Stimulated activated memory B cell treated with anti-CD40 and anti-IgM and Interleukin-4, amounts not matched to agents 10 μg/mL and 1 μg/mL and 100 μg/mL, for 72 hours (primary cell): ENCODE data around the gene TMEM179.

ENCODE experiments used
- ATAC-seq: fragments of 150-1000 bp; cut with Tn5 transposase; 2 replicates; pipeline ENCODE4 v1.10.0; 2021
- H3K27ac Mint-ChIP-seq: one replicate; pipeline ENCODE4 v1.8.0; 2022; ENCODE audit warnings: mild to moderate bottlenecking, mixed read lengths
- H3K27me3 Mint-ChIP-seq: one replicate; pipeline ENCODE4 v1.8.0; 2022; ENCODE audit warnings: mixed read lengths
- H3K36me3 Mint-ChIP-seq: one replicate; pipeline ENCODE4 v1.8.0; 2022; ENCODE audit warnings: mixed read lengths
- H3K4me1 Mint-ChIP-seq: one replicate; pipeline ENCODE4 v1.8.0; 2022; ENCODE audit warnings: mixed read lengths
- H3K4me3 Mint-ChIP-seq: one replicate; pipeline ENCODE4 v1.8.0; 2022; ENCODE audit warnings: mild to moderate bottlenecking, moderate library complexity, mixed read lengths
- H3K9me3 Mint-ChIP-seq: one replicate; pipeline ENCODE4 v1.8.0; 2022; ENCODE audit warnings: mixed read lengths

Gene TMEM179

DNA sequence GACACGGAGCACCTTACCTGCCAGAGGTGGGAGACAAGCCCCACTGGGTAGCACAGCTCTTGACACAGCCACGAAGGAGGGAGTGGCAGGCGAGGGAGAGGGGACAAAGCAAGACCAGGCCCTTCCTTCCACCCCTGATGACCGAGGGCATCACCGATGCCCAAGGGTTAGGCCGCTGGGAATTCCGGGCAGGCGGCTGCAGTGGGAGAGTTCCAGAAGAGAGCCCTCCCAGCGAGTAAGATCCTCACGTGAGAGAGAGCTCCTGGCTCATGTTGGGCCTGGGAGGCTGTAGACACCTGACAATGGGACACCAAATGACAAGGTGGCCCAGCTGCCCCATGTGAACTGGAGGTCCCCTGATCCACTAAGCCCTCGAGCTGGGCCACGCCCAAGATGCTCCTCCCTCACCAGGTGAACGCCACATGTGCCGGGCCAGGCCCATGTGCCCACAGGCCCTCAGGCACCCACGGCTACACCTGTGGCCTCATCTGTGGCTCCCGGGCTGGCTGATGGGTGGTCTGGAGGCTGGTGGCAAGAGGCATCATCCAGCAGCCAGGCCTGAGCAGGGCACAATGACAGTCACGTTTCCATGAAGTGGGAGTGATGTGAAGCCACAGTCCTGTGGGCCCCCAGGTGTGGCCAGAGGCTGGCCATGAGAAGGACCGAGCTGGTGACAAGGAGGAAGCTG lies 57.1 kb downstream of the TMEM179 start:
- H3K4me3 Mint-ChIP-seq, result no peak overlapping the region
- peaks cover 86% of the 10 kb centered on the region for H3K27me3 Mint-ChIP-seq
- H3K4me1 Mint-ChIP-seq, result no peaks in the 10 kb centered on the region
- H3K27ac Mint-ChIP-seq, result no peak overlapping the region
- no peaks in the 10 kb centered on the region for H3K36me3 Mint-ChIP-seq
- no peak for ATAC-seq
- H3K9me3 Mint-ChIP-seq, result no peaks in the 10 kb centered on the region

DNA sequence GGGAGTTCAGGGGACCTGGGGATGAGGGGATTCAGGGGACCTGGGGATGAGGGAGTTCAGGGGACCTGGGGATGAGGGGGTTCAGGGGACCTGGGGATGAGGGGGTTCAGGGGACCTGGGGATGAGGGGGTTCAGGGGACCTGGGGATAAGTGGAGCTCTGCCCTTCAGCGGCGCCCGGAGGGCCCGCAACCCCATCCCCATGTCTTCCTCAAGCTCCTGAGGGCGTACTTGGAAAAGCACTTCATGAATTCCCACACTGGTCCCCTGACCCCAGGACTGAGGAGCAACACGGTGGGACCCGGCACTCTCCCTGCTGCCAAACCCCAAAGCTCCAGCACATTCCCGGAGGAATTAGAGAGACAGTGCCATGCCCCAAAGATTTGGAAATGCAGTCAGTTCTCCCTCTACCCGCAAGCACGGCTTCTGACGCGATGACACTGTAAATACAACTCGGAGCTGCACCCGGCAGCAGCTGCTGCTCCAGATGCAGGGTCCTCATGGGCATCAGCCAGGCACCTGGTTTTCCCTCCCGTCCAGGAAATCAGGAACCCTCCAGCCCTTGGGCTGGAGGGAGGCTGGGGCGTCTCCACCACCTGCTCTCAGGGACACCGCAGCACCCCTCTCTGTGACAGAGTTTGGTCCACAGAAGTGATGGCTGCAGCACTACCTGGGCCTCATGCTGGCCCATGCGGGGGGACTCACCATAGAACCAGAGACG lies 57.8 kb downstream of the TMEM179 start:
- Mint-ChIP-seq H3K9me3 (no peaks in the 10 kb centered on the region), H3K36me3 (no peaks in the 10 kb centered on the region), H3K27ac (no peak overlapping the region), H3K4me1 (no peaks in the 10 kb centered on the region), H3K4me3 (no peak overlapping the region), H3K27me3 (peaks cover 86% of the 10 kb centered on the region)
- ATAC-seq, result no peak

DNA sequence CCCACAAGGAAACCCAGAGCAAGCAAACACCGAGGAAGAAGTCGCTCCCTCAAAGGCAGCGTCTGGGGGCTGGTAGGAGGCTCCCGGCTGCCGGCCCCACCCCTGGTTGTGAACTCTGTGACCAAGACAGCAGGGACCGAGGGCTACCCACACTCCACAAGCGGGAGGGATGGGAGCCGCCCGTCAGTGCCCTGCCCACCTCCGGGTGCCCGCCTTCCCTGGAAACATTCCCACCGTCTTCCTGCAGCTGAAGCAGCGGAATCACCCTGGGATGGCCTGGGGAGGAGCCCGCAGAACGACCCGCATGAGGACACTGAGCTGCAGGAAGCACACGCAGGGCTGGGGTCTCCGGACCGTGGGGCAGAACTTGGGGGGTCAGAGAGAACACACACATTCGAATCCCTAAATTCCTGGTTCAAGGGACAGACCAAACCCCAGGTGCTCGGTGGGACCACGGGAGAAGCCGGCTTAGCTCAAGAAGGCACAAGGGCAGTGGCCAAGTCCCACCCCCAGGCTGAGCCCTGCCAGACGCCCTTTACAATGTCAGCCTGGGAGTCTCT lies 58.5 kb downstream of the TMEM179 start:
- Mint-ChIP-seq H3K4me3 (no peak overlapping the region), H3K36me3 (no peaks in the 10 kb centered on the region), H3K27ac (no peak overlapping the region), H3K27me3 (peaks cover 80% of the 10 kb centered on the region), H3K9me3 (no peaks in the 10 kb centered on the region), H3K4me1 (no peaks in the 10 kb centered on the region)
- no peak for ATAC-seq

GRCh38 chr14:104545151-104545941 lies 59.2 kb downstream of the TMEM179 start:
- H3K27me3 Mint-ChIP-seq, result peaks cover 76% of the 10 kb centered on the region
- no peaks in the 10 kb centered on the region for H3K36me3 Mint-ChIP-seq
- ATAC-seq, result no peak
- no peak overlapping the region for H3K4me3 Mint-ChIP-seq
- H3K27ac Mint-ChIP-seq, result no peak overlapping the region
- H3K4me1 Mint-ChIP-seq, result no peaks in the 10 kb centered on the region
- no peaks in the 10 kb centered on the region for H3K9me3 Mint-ChIP-seq

DNA sequence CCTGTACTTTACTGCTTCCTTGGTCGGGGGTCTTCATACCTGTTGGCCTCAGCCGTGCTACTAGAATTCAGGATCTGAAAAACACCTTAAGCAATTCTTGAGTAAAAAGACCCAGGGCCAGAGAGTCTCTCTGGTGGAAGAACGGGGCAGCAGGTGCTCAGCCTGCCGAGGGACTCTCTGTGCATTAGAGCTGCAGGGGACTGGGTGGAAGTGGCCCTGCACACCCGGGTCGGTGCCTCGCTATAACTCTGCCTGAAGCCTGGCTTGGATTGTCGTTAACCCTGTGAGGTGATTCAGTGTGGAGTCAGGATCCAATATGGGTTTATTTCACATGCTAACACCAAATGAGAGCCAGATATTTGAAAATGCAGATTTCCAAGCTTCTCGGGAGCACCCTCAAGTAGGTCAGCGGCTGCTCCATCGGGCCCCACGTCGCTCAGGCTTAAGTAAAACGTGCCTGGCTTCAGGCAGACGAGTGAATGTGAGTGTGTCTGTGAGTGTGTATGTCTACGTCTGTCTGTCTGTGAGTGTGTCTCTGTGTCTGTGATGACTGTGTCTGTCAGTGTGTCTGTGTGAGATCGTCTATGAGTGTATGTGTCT lies 60.1 kb downstream of the TMEM179 start:
- ATAC-seq, result no peak
- Mint-ChIP-seq H3K9me3 (no peaks in the 10 kb centered on the region), H3K27ac (no peak overlapping the region), H3K4me3 (no peak overlapping the region), H3K4me1 (no peaks in the 10 kb centered on the region), H3K36me3 (no peaks in the 10 kb centered on the region), H3K27me3 (peaks cover 72% of the 10 kb centered on the region)

DNA sequence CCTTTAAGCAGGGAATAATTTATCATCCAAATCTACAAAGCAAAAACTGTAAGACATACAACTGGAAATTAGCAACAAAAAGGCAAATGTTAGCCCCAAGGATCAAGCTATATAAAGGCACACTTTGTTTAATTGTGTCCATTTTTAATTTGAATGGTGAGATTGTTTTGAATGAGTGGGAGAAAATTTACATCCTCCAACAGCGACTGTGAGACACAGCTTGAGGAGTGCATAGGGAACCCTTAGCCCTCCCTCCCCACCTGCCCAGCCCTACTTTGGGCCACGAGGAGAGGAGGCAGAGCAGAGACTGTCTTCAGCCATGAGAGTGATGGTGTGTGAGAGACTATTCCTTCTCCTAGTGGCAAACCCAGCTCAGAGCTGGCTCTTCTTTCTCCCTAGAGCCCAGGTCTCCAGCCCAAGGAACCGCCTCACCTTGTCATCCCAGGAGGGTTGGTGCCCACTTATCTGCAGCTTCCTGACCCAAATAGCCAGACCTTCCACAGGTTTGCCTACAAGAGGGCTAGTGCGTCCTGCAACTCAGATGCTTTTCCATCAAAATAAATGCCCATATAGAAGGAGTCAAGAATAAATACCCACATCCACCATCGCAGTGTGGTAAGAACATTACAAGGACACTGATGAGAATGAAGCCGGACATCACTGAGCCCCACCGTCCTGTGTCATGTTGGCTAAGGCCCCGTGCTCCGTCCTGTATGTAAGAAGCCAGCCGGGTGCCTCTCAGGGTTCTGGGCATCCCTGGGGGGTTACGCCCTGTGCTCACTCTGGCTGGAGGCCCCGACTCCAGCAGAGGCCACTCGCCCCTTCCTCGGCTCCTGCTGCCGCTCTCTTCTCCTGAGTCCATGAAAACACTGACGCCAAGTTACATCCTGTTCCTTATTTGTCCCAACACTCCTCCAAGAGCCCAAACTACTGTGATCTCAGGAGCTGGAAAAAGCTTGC lies 61.4 kb downstream of the TMEM179 start:
- H3K9me3 Mint-ChIP-seq, result no peaks in the 10 kb centered on the region
- no peaks in the 10 kb centered on the region for H3K36me3 Mint-ChIP-seq
- no peak for ATAC-seq
- peaks cover 68% of the 10 kb centered on the region for H3K27me3 Mint-ChIP-seq
- no peak overlapping the region for H3K27ac Mint-ChIP-seq
- no peaks in the 10 kb centered on the region for H3K4me1 Mint-ChIP-seq
- H3K4me3 Mint-ChIP-seq, result no peak overlapping the region

- ATAC-seq, result no peak
- no peak overlapping the region for H3K4me3 Mint-ChIP-seq
- H3K36me3 Mint-ChIP-seq, result no peaks in the 10 kb centered on the region
- peaks cover 57% of the 10 kb centered on the region for H3K27me3 Mint-ChIP-seq
- H3K27ac Mint-ChIP-seq, result no peak overlapping the region
- no peaks in the 10 kb centered on the region for H3K4me1 Mint-ChIP-seq
- H3K9me3 Mint-ChIP-seq, result no peaks in the 10 kb centered on the region
Measured at GRCh38 chr14:104541905-104542465, 62.6 kb downstream of the TMEM179 start.
